GM18507 (cell line): Measurements from ENCODE around the gene FOXN1.
"Not testable (repeated sequence)": the region's sequence is repeated elsewhere in the genome, so short reads cannot be mapped to it uniquely, and the experiment has no call there.

ENCODE experiments used
- DNase-seq: peaks from one replicate; pipeline ENCODE4 v3.0.0; 2011; ENCODE audit warnings: low read depth; ENCODE audit not compliant: insufficient read length; ENCODE audit errors: extremely low spot score
- FAIRE-seq: peaks from 2 replicates; lab custom pipeline; 2011; peaks lifted over from hg19 to GRCh38; lab: Jason Lieb, UNC

Gene FOXN1

DNA sequence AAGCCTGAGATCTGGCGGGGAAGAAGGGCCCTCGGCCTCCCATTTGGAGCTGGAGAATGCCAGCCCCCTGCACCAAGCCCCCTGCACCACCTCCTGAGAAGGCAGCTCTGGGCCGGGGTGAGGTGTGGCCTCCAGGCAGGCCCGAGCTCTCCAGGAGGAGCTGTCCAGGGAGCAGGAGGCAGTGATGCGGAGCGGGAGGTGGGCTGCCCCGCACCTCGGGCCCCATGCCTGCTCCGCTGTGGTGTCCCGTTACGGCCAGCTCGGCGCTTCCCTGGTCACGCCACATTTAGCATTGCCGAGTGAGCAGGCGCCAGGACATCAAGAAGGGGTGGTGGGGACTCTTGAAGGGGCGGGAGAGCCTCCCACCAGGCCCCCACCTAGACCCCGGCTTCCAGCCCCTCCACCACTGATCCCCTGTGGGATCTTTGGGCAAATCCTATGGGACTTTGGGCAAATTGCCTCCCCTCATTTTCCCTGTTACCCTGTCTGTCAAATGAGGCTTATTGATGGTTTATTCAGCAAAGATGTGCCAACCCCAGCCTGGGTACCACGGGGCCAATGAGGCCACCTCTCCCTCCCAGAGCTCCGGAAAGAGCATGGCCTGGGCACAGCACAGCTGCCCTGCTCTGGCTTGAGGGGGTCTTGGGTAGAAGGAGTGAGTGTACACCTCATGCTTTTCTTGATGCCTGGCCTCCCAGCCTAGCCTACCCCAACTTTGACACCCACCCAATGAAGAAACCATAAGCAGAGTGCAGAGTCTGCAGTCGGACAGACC, 15.3 kb downstream of the FOXN1 start:
- FAIRE-seq = no peak
- DNase-seq = no peak

DNA sequence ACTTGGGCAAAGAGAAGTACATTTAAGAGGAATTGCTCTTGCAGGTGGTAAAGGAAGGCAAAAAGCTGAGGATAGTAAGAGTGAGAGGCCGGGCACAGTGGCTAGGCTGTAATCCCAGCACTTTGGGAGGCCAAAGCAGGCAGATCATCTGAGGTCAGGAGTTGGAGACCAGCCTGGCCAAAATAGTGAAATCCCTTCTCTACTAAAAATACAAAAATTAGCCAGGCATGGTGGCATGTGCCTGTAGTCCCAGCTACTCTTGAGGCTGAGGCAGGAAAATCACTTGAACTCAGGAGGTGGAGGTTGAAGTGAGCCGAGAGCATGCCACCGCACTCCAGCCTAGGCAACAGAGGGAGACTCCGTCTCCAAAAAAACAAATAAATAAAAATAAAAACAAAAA, 16.1 kb downstream of the FOXN1 start:
- not testable (repeated sequence) for DNase-seq, FAIRE-seq

- no peak for FAIRE-seq
Observed at GRCh38 chr17:28523186-28523585, 17.0 kb downstream of the FOXN1 start.

DNA sequence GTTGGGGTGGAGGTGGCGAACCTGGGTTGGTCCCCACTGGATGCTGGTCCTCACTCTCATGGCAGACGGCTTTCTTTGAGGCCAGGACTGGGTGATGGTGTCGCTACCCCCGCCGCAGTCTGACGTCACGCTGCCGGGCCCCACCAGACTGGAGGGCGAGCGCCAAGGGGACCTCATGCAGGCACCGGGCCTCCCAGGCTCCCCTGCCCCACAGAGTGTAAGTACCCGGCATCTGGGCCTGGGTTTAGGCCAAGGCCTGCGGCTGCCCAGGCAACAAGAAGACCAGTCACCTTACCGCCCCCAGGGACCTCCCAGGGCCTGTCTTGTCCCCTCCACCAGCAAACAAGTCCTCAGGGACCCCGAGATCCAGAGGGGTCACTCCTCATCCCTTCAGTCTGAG, 17.7 kb downstream of the FOXN1 start:
- FAIRE-seq = no peak
- DNase-seq = no peak

More at GRCh38 chr17:28523186-28523585, 17.0 kb downstream of the FOXN1 start:
- no peak for DNase-seq

GRCh38 chr17:28524476-28525424, 18.6 kb downstream of the FOXN1 start:
- FAIRE-seq (no peak), DNase-seq (no peak)

DNA sequence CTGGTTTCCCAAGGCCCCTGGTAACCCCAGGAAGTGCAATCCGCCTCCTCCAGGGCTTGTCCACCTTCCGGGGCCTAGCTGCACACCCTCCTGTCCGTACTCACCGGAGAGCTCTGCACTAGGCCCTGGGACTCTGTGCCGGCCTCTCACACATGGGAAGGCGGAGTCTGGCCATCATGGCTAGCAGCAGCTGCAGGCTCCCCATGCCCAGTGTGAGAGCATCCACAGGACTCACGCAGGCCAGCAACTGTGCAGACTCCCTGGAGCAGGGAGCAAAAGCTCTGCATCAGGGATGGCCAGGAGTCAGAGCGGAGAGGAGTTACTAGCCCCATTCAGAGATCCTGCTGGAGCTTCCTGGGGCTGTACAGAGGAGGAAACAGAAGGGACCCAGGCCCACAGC, 20.2 kb downstream of the FOXN1 start:
- DNase-seq = no peak
- no peak for FAIRE-seq

DNA sequence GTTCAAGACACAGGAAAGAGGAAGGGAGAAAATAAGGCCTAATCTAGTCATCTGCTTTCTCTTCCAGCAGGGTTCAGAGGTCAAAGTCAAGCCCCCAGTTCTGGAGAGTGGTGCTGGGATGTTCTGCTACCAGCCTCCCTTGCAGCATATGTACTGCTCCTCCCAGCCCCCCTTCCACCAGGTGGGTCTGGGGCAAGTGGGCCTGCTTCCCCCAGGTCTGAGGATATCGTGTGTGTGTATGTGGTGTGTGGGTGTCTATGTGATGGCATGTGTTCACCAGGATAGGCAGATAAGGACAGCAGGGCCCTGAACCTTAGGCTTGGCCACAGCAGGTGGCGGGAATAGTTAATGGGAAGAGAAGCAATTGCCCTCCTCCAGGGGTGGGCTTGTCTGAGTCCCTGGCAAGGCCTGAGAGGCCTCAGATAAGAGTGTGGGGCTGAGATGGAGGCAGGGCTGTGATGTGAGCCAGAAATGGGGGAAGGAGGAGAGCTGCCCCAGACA, 21.1 kb downstream of the FOXN1 start:
- no peak for FAIRE-seq
- DNase-seq = no peak

- no peak for DNase-seq
- FAIRE-seq = no peak
Observed at GRCh38 chr17:28527859-28528258, 21.7 kb downstream of the FOXN1 start.

DNA sequence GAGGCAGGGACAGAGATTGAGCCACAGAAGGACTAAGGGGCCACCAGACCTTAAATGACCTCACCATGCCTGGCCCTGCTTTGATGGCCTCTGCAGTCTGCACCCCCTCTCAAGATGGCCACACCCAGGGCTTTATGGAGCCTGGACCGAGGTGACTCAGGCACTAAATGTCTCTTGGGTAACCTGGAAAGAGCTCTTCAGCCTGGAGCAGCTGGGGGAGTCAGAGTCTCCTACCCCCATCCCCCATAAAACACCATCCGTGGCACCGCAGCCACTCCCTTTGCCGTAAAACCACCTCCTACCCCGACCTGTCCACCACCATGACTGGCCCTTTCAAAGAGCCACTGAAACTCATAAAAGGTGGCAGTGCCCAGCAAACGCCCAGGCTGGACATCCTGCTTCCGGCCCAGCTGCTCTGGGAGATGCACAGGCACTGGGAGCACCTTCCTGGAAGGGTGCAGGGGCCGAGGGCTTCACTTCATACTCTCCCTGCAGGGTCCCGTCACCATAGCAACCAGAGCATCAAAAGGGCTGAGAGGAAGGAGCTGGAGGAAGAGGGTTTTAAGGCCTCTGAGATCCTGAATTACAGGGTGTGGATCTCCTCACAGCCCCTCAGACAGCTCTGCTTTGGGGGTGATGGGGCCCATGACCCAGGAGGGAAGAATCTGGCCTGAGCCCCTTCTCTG, 22.3 kb downstream of the FOXN1 start:
- FAIRE-seq (no peak), DNase-seq (no peak)

GRCh38 chr17:28529013-28529400, 22.9 kb downstream of the FOXN1 start:
- DNase-seq (no peak), FAIRE-seq (no peak)

GRCh38 chr17:28530250-28530649, 24.1 kb downstream of the FOXN1 start:
- DNase-seq = no peak
- FAIRE-seq = no peak

GRCh38 chr17:28530926-28531325, 24.8 kb downstream of the FOXN1 start:
- DNase-seq = no peak
- FAIRE-seq = no peak

GRCh38 chr17:28532050-28532960, 26.2 kb downstream of the FOXN1 start:
- FAIRE-seq (no peak), DNase-seq (no peak)

GRCh38 chr17:28533091-28533807, 27.1 kb downstream of the FOXN1 start:
- no peak for FAIRE-seq
- no peak for DNase-seq

DNA sequence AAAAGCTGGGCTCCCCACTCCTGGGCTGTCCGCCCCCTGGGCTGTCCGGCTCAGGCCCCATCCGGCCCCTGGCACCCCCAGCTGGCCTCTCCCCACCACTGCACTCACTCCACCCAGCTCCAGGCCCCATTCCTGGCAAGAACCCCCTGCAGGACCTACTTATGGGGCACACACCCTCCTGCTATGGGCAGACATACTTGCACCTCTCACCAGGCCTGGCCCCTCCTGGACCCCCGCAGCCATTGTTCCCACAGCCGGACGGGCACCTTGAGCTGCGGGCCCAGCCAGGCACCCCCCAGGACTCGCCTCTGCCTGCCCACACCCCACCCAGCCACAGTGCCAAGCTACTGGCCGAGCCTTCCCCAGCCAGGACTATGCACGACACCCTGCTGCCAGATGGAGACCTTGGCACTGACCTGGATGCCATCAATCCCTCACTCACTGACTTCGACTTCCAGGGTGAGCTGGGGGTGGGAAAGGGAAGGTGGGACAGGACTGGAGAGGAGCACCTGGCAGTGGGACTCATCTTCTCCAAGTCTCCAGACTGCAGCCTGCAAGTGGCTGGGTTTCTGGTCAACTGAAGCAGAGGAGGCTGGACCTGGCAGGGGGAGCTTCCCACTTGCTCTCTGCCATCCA, 28.7 kb downstream of the FOXN1 start:
- FAIRE-seq = no peak
- DNase-seq = no peak

GRCh38 chr17:28536532-28537218, 30.5 kb downstream of the FOXN1 start:
- FAIRE-seq (no peak), DNase-seq (no peak)

DNA sequence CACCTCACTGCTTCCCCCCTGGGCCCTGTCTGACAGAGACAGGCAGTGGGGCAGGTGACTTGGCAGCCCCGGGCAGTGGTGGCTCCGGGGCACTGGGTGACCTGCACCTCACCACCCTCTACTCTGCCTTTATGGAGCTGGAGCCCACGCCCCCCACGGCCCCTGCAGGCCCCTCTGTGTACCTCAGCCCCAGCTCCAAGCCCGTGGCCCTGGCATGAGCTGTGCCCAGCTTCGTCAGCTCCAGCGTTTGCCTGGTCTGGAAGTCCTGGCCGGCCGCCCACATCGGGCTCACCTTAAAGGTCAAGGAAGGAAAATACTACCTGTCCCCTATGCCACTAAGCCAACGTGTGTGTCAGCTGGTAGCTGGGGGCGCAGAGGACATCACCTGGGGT, 31.1 kb downstream of the FOXN1 start:
- no peak for FAIRE-seq

More for the DNA sequence above, 31.1 kb downstream of the FOXN1 start:
- DNase-seq = no peak
